IPS-18c (cell line): ENCODE data around the gene GRID1.

Experiments used
- H3K4me3 ChIP-seq: 2 replicates; pipeline ENCODE4 v1.7.0; 2013; ENCODE audit warnings: low read depth, mild to moderate bottlenecking, low read length, moderate library complexity; ENCODE audit not compliant: insufficient read depth
- H3K9me3 ChIP-seq: one replicate; pipeline ENCODE4 v1.6.1; 2013; ENCODE audit warnings: mild to moderate bottlenecking, low read length, moderate library complexity; ENCODE audit not compliant: control insufficient read depth, insufficient read depth

Gene GRID1

GRCh38 chr10:86056672-86057071 is 309.9 kb downstream of the GRID1 start:
- H3K9me3 ChIP-seq, result no peaks in the 10 kb centered on the region
- no peak overlapping the region for H3K4me3 ChIP-seq

GRCh38 chr10:86055928-86056327 is 310.7 kb downstream of the GRID1 start:
- no peak overlapping the region for H3K4me3 ChIP-seq

GRCh38 chr10:86053675-86054074 is 312.9 kb downstream of the GRID1 start:
- no peak overlapping the region for H3K4me3 ChIP-seq

More at GRCh38 chr10:86055928-86056327, 310.7 kb downstream of the GRID1 start:
- H3K9me3 ChIP-seq, result no peaks in the 10 kb centered on the region

GRCh38 chr10:86051586-86051985 is 315.0 kb downstream of the GRID1 start:
- Histone ChIP-seq H3K4me3 (no peak overlapping the region), H3K9me3 (no peaks in the 10 kb centered on the region)

More at GRCh38 chr10:86053675-86054074, 312.9 kb downstream of the GRID1 start:
- no peaks in the 10 kb centered on the region for H3K9me3 ChIP-seq

- H3K4me3 ChIP-seq, result no peak overlapping the region
- H3K9me3 ChIP-seq, result no peaks in the 10 kb centered on the region
These were observed 317.2 kb downstream of the GRID1 start for GRCh38 chr10:86049442-86049841.

- Histone ChIP-seq H3K4me3 (no peak overlapping the region), H3K9me3 (no peaks in the 10 kb centered on the region)
These were observed 317.6 kb downstream of the GRID1 start for GRCh38 chr10:86048973-86049372.

- no peak overlapping the region for H3K4me3 ChIP-seq
- no peaks in the 10 kb centered on the region for H3K9me3 ChIP-seq
These were observed 318.0 kb downstream of the GRID1 start for GRCh38 chr10:86048571-86048970.

- H3K4me3 ChIP-seq, result no peak overlapping the region
- no peaks in the 10 kb centered on the region for H3K9me3 ChIP-seq
These were observed 319.0 kb downstream of the GRID1 start for GRCh38 chr10:86047588-86047987.

- Histone ChIP-seq H3K9me3 (no peaks in the 10 kb centered on the region), H3K4me3 (no peak overlapping the region)
These were observed 319.6 kb downstream of the GRID1 start for GRCh38 chr10:86046845-86047460.

- Histone ChIP-seq H3K4me3 (no peak overlapping the region), H3K9me3 (no peaks in the 10 kb centered on the region)
These were observed 320.7 kb downstream of the GRID1 start for GRCh38 chr10:86045896-86046295.

- H3K4me3 ChIP-seq, result no peak overlapping the region
- H3K9me3 ChIP-seq, result no peaks in the 10 kb centered on the region
These were observed 322.6 kb downstream of the GRID1 start for GRCh38 chr10:86044029-86044428.

- Histone ChIP-seq H3K4me3 (no peak overlapping the region), H3K9me3 (no peaks in the 10 kb centered on the region)
These were observed 323.4 kb downstream of the GRID1 start for GRCh38 chr10:86043236-86043635.

- Histone ChIP-seq H3K9me3 (no peaks in the 10 kb centered on the region), H3K4me3 (no peak overlapping the region)
These were observed 324.4 kb downstream of the GRID1 start for GRCh38 chr10:86042161-86042560.

- H3K9me3 ChIP-seq, result no peaks in the 10 kb centered on the region
- no peak overlapping the region for H3K4me3 ChIP-seq
These were observed 325.5 kb downstream of the GRID1 start for GRCh38 chr10:86041116-86041515.

GRCh38 chr10:86038371-86038770 is 328.2 kb downstream of the GRID1 start:
- H3K9me3 ChIP-seq, result no peaks in the 10 kb centered on the region
- H3K4me3 ChIP-seq, result no peak overlapping the region

GRCh38 chr10:86037096-86037495 is 329.5 kb downstream of the GRID1 start:
- H3K9me3 ChIP-seq, result no peaks in the 10 kb centered on the region
- no peak overlapping the region for H3K4me3 ChIP-seq

GRCh38 chr10:86036544-86036831 is 330.1 kb downstream of the GRID1 start:
- Histone ChIP-seq H3K4me3 (no peak overlapping the region), H3K9me3 (no peaks in the 10 kb centered on the region)

GRCh38 chr10:86035791-86036543 is 330.6 kb downstream of the GRID1 start:
- no peak overlapping the region for H3K4me3 ChIP-seq
- peaks cover under 1% of the 10 kb centered on the region for H3K9me3 ChIP-seq

GRCh38 chr10:86034710-86035109 is 331.9 kb downstream of the GRID1 start:
- Histone ChIP-seq H3K9me3 (peaks cover 3% of the 10 kb centered on the region), H3K4me3 (no peak overlapping the region)
